Ishikawa (cell line): ENCODE measurements around the gene CERS6.

Experiments
- CEBPB ChIP-seq: IDR thresholded peaks from 2 replicates; pipeline ENCODE4 v1.6.1; 2012
- CREB1 ChIP-seq: IDR thresholded peaks from 2 replicates; pipeline ENCODE4 v1.6.1; 2012; ENCODE audit warnings: low read depth
- EP300 ChIP-seq: IDR thresholded peaks from 2 replicates; pipeline ENCODE4 v1.6.1; 2012; ENCODE audit warnings: borderline replicate concordance
- FOXM1 ChIP-seq: IDR thresholded peaks from 2 replicates; pipeline ENCODE4 v1.6.1; 2012; ENCODE audit warnings: low read depth, borderline replicate concordance
- MAX ChIP-seq: IDR thresholded peaks from 2 replicates; pipeline ENCODE4 v1.6.1; 2012
- NFIC ChIP-seq: IDR thresholded peaks from 2 replicates; pipeline ENCODE4 v1.6.1; 2012
- RAD21 ChIP-seq: IDR thresholded peaks from 2 replicates; pipeline ENCODE4 v1.6.1; 2012; ENCODE audit warnings: low read depth
- REST ChIP-seq: IDR thresholded peaks from 2 replicates; pipeline ENCODE4 v1.6.1; 2012; ENCODE audit warnings: low read depth, mild to moderate bottlenecking
- TAF1 ChIP-seq: IDR thresholded peaks from 2 replicates; pipeline ENCODE4 v1.6.1; 2012; ENCODE audit warnings: low read depth, mild to moderate bottlenecking
- TCF12 ChIP-seq: IDR thresholded peaks from 2 replicates; pipeline ENCODE4 v1.6.1; 2012; ENCODE audit warnings: low read depth
- YY1 ChIP-seq: IDR thresholded peaks from 2 replicates; pipeline ENCODE4 v1.6.1; 2012; ENCODE audit warnings: low read depth
- ZBTB7A ChIP-seq: IDR thresholded peaks from 2 replicates; pipeline ENCODE4 v1.6.1; 2012; ENCODE audit warnings: low read depth

- TF ChIP-seq MAX (no peak), CEBPB (no peak), CREB1 (no peak), NFIC (no peak), TAF1 (no peak), TCF12 (no peak), FOXM1 (no peak), EP300 (no peak), RAD21 (no peak), YY1 (no peak), ZBTB7A (no peak), REST (no peak)
These were observed 23.4 kb upstream of the CERS6 start for GRCh38 chr2:168432565-168433186.
